KOPT-K1 (cell line): Measurements from ENCODE around the gene LRP10.

Experiments used
- H3K27ac ChIP-seq: fragments of 200-600 bp; sonication (generic); 2 replicates; pipeline ENCODE4 v1.5.1; 2016; ENCODE audit warnings: antibody characterized with exemption, mild to moderate bottlenecking, low read depth, low read length; ENCODE audit not compliant: poor library complexity, severe bottlenecking
- H3K36me3 ChIP-seq: fragments of 200-600 bp; sonication (generic); 2 replicates; pipeline ENCODE4 v1.5.1; 2017; ENCODE audit warnings: antibody characterized with exemption, mild to moderate bottlenecking, low read length, moderate library complexity; ENCODE audit not compliant: insufficient read depth
- H3K9me3 ChIP-seq: fragments of 200-600 bp; sonication (generic); 2 replicates; pipeline ENCODE4 v1.5.1; 2017; ENCODE audit warnings: antibody characterized with exemption, low read length, mild to moderate bottlenecking; ENCODE audit not compliant: insufficient read depth, poor library complexity, severe bottlenecking

LRP10 gene

GRCh38 chr14:22886500-22887259 lies 15.1 kb downstream of the LRP10 start:
- H3K9me3 ChIP-seq, result no peaks in the 10 kb centered on the region
- no peak overlapping the region for H3K27ac ChIP-seq
- H3K36me3 ChIP-seq, result no peaks in the 10 kb centered on the region

- Histone ChIP-seq H3K36me3 (no peaks in the 10 kb centered on the region), H3K27ac (no peak overlapping the region), H3K9me3 (no peaks in the 10 kb centered on the region)
Observed at GRCh38 chr14:22887260-22887989, 15.9 kb downstream of the LRP10 start.

- Histone ChIP-seq H3K27ac (no peak overlapping the region), H3K36me3 (no peaks in the 10 kb centered on the region), H3K9me3 (no peaks in the 10 kb centered on the region)
Observed at GRCh38 chr14:22887990-22888378, 16.4 kb downstream of the LRP10 start.

- H3K36me3 ChIP-seq, result no peaks in the 10 kb centered on the region
- no peaks in the 10 kb centered on the region for H3K9me3 ChIP-seq
- H3K27ac ChIP-seq, result no peak overlapping the region
Observed at GRCh38 chr14:22888662-22889061, 17.1 kb downstream of the LRP10 start.

- no peaks in the 10 kb centered on the region for H3K9me3 ChIP-seq
- no peaks in the 10 kb centered on the region for H3K36me3 ChIP-seq
- H3K27ac ChIP-seq, result no peak overlapping the region
Observed at GRCh38 chr14:22890416-22890815, 18.9 kb downstream of the LRP10 start.

GRCh38 chr14:22892488-22892887 lies 20.9 kb downstream of the LRP10 start:
- Histone ChIP-seq H3K9me3 (no peaks in the 10 kb centered on the region), H3K27ac (no peak overlapping the region), H3K36me3 (no peaks in the 10 kb centered on the region)

GRCh38 chr14:22893706-22894105 lies 22.2 kb downstream of the LRP10 start:
- Histone ChIP-seq H3K36me3 (peaks cover 11% of the 10 kb centered on the region; the same call in 1 of the 2 replicates), H3K9me3 (no peaks in the 10 kb centered on the region), H3K27ac (no peak overlapping the region)

- Histone ChIP-seq H3K27ac (no peak overlapping the region), H3K9me3 (no peaks in the 10 kb centered on the region), H3K36me3 (peaks cover 28% of the 10 kb centered on the region; the same call in 1 of the 2 replicates)
Observed at GRCh38 chr14:22895402-22895801, 23.9 kb downstream of the LRP10 start.

GRCh38 chr14:22896356-22896755 lies 24.8 kb downstream of the LRP10 start:
- Histone ChIP-seq H3K27ac (no peak overlapping the region), H3K9me3 (no peaks in the 10 kb centered on the region), H3K36me3 (peaks cover 37% of the 10 kb centered on the region)

GRCh38 chr14:22896760-22897159 lies 25.2 kb downstream of the LRP10 start:
- Histone ChIP-seq H3K36me3 (peaks cover 41% of the 10 kb centered on the region), H3K27ac (no peak overlapping the region), H3K9me3 (no peaks in the 10 kb centered on the region)

GRCh38 chr14:22897357-22897756 lies 25.8 kb downstream of the LRP10 start:
- Histone ChIP-seq H3K9me3 (no peaks in the 10 kb centered on the region), H3K36me3 (peaks cover 47% of the 10 kb centered on the region), H3K27ac (no peak overlapping the region)

GRCh38 chr14:22898302-22899090 lies 27.0 kb downstream of the LRP10 start:
- H3K27ac ChIP-seq, result no peak overlapping the region
- peaks cover 59% of the 10 kb centered on the region for H3K36me3 ChIP-seq
- no peaks in the 10 kb centered on the region for H3K9me3 ChIP-seq

- Histone ChIP-seq H3K9me3 (no peaks in the 10 kb centered on the region), H3K27ac (no peak overlapping the region)
Observed at GRCh38 chr14:22900081-22900799, 28.7 kb downstream of the LRP10 start.

GRCh38 chr14:22901799-22902198 lies 30.3 kb downstream of the LRP10 start:
- H3K36me3 ChIP-seq, result peaks cover 92% of the 10 kb centered on the region
- no peak overlapping the region for H3K27ac ChIP-seq
- H3K9me3 ChIP-seq, result no peaks in the 10 kb centered on the region

More at GRCh38 chr14:22900081-22900799, 28.7 kb downstream of the LRP10 start:
- peaks cover 76% of the 10 kb centered on the region for H3K36me3 ChIP-seq

- Histone ChIP-seq H3K27ac (no peak overlapping the region), H3K9me3 (no peaks in the 10 kb centered on the region), H3K36me3 (peaks cover 100% of the 10 kb centered on the region)
Observed at GRCh38 chr14:22903742-22904087, 32.2 kb downstream of the LRP10 start.
